ENCODE data around the gene KCNMB2. TPM values are rescaled to one million over a fixed set of nuclear protein-coding genes. Genes with fewer than 3 reads are reported as not detected.

The KCNMB2 gene
- total RNA-seq, 2 experiments from 2014 or later: not detected

DNA sequence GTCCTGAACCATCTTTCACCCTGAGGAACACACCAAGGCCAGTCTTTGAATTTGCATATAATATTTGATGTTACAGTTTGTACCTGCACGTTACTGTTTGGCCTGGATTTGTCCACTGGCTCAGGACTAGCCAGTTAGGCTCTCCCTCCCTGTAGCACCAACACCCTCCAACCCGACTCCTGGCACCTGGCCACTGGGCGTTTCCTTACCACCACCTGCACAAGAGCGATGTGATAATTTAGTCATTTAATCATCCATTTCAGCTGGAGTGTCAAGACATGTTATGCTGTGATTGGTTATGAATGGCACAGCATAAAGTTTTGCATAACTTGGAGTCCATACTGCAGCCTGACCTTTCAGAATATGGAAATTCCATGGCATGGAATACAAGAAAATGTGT is 242.4 kb downstream of the KCNMB2 start:
- Mint-ChIP-seq H3K27ac (no peak overlapping the region), H3K4me1 (no peaks in the 10 kb centered on the region), H3K27me3 (no peaks in the 10 kb centered on the region), H3K9me3 (no peaks in the 10 kb centered on the region), H3K36me3 (ENCODE audit: low read depth) (no peaks in the 10 kb centered on the region), H3K4me3 (no peak overlapping the region)
- ChIA-PET CTCF (no interaction called here), POLR2A (no interaction called here)
- no peak for DNase-seq

DNA sequence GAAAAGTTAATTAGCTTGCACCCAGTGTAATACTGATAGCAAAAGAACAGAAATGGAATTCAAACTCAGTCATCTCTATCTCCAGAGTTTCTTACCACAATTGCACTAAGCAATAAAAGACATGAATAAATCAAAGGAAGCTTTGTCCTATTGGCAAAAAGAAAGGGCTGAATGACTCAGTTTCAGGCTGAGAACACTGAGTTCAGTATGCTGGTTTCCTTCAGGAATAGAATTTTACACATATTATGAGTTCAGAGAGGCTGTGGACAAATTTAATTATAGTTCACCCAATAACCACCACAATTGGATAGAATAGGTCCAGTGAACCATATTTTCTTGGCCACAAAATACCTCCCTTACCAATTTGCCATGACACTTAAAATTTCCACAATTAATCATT is 249.7 kb downstream of the KCNMB2 start:
- no peak overlapping the region for H3K4me3 Mint-ChIP-seq
- H3K27me3 Mint-ChIP-seq: no peaks in the 10 kb centered on the region
- CTCF ChIA-PET: no interaction called here
- no peaks in the 10 kb centered on the region for H3K9me3 Mint-ChIP-seq
- H3K27ac Mint-ChIP-seq: no peak overlapping the region
- no peaks in the 10 kb centered on the region for H3K4me1 Mint-ChIP-seq
- POLR2A ChIA-PET: no interaction called here
- no peak for DNase-seq
- H3K36me3 Mint-ChIP-seq (ENCODE audit: low read depth): no peaks in the 10 kb centered on the region

DNA sequence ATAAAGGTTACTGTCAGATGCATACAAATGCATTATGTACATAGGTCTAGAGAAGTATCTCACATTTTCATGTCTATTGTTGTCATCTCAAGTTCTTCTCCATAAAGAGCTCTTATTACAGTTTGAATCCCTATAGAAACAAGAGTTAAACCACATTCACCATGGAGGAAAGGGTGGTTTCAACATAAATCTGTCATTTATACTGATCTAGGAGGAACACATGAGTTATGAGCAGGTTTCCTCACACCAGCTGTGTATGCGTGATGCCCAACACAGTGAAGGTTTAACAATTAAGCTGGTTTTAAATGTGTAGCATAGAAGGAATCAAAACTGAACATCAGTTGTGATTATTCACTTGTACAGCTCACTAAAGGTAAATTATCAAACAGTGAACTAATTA is 251.7 kb downstream of the KCNMB2 start:
- no peaks in the 10 kb centered on the region for H3K27me3 Mint-ChIP-seq
- no peak overlapping the region for H3K4me3 Mint-ChIP-seq
- no peaks in the 10 kb centered on the region for H3K4me1 Mint-ChIP-seq
- no peak overlapping the region for H3K27ac Mint-ChIP-seq
- H3K36me3 Mint-ChIP-seq (ENCODE audit: low read depth): no peaks in the 10 kb centered on the region
- CTCF ChIA-PET: no interaction called here
- POLR2A ChIA-PET: no interaction called here
- DNase-seq: no peak
- H3K9me3 Mint-ChIP-seq: peaks cover 1% of the 10 kb centered on the region

DNA sequence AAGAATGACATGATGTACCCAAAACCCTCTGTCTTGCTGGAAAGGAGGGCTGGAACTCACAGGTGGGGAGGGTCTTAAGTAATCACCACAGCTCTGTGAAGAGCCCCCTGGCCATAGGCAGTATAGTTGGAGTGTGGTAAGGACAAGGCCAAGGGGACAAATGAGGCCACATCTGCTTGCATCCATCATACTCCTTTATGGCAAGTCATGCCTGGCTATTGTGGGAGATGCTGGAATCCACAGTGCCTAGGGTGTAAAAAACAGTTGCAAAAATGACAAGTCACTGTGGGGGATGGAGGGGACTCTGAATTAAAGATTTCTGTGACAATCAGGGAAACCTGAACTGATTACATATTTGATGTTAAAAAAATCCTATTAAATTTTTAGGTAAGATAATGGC is 258.5 kb downstream of the KCNMB2 start:
- no peaks in the 10 kb centered on the region for H3K4me1 Mint-ChIP-seq
- POLR2A ChIA-PET: no interaction called here
- no peak overlapping the region for H3K27ac Mint-ChIP-seq
- CTCF ChIA-PET: no interaction called here
- no peak for DNase-seq
- H3K27me3 Mint-ChIP-seq: no peaks in the 10 kb centered on the region
- peaks cover 1% of the 10 kb centered on the region for H3K9me3 Mint-ChIP-seq
- H3K36me3 Mint-ChIP-seq (ENCODE audit: low read depth): no peaks in the 10 kb centered on the region
- H3K4me3 Mint-ChIP-seq: no peak overlapping the region

DNA sequence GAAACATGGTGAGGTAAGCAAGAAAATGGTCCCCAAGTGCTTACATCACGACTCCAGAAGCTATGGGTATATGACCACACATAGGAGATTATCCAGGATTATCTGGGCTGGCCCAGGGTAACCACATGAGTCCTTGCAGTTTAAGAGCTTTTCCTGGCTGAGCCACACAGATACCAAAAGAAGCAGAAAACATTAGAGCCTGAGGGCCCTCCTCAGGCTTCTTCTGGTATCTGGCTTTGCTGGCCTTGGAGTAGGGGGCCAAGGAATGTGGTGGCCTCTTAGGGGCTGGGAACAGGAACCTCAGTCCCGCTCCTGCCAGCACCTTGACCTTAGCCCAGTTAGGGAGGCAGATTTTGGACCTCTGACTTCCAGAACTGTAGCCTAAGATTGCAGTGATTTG is 259.1 kb downstream of the KCNMB2 start:
- CTCF ChIA-PET: no interaction called here
- Mint-ChIP-seq H3K27ac (no peak overlapping the region), H3K4me3 (no peak overlapping the region), H3K36me3 (ENCODE audit: low read depth) (no peaks in the 10 kb centered on the region), H3K27me3 (no peaks in the 10 kb centered on the region), H3K4me1 (no peaks in the 10 kb centered on the region), H3K9me3 (peaks cover 1% of the 10 kb centered on the region)
- POLR2A ChIA-PET: no interaction called here
- DNase-seq: no peak

DNA sequence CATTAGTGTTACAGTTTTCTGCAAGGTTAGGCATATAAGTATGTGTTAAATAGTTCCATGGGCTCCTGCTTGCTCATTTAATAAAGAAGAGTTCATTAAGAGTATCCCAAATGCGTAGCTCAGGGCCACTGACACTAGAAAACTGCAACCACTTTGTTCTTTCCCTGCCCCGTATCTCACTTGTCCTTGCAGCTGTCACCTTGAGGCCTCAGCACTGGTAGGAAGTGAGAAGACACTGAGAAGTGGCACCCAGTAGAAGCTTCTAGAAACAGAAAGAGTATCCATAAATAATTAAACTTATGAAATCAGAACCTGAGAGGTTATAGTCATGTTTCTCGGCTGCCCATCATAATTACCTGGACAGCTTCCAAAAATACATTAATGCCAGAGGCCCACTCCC is 266.0 kb downstream of the KCNMB2 start:
- Mint-ChIP-seq H3K36me3 (ENCODE audit: low read depth) (no peaks in the 10 kb centered on the region), H3K27ac (no peak overlapping the region), H3K9me3 (no peaks in the 10 kb centered on the region), H3K27me3 (no peaks in the 10 kb centered on the region), H3K4me1 (no peaks in the 10 kb centered on the region), H3K4me3 (no peak overlapping the region)
- ChIA-PET CTCF (no interaction called here), POLR2A (no interaction called here)
- DNase-seq: no peak

DNA sequence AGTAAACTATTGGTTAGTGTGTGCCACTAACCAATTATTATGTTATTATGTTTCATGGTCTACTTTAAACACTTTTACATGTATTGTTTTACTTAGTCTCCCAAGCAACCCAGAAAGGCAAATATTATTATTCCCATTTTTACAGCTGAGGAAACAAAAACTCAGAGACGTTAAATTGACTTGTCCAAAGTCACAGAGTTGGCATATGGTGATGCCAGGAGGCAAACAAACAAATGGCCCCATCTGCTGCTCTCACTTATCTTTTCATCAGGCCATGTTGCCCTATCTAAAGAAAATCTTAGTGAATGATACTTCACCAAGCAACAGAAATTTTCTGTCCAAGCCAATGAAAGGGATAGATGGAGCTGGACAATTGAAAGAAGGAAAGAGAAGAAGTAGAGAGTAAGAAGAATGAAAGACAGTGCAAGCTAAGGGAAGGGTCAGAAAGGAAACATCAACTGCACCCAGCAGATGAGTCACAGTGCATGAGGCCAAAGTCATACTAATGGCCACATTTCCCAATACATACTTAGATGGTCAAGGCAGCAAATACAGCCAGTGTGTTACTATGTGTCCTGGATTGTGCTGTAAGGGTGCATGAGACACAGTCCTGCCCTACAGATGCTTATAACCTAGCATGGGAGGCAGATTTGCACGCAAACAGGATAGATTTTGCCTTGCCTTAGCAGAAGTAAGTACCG is 266.9 kb downstream of the KCNMB2 start:
- POLR2A ChIA-PET: no interaction called here
- Mint-ChIP-seq H3K4me1 (no peaks in the 10 kb centered on the region), H3K9me3 (no peaks in the 10 kb centered on the region)

DNA sequence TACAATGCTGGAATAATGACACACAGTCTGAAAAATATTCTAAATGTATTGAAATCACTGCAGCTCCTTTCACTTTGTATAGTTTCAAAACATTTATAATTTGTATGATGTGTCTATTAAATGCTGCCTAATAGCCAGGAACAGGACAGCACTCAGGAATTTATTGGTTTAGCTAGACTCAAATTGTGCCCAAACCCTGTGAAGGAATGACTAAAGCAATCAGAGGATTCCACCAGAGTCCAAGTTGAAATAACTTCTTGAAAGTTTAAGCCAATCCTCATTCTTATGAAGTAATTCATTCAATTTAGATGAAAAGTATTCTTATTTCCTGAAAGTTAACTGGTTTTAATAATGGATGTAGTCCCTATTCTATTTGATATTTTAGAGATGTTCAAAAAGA is 268.4 kb downstream of the KCNMB2 start:
- Mint-ChIP-seq H3K9me3 (no peaks in the 10 kb centered on the region), H3K27ac (no peak overlapping the region), H3K4me3 (no peak overlapping the region), H3K4me1 (no peaks in the 10 kb centered on the region), H3K36me3 (ENCODE audit: low read depth) (no peaks in the 10 kb centered on the region), H3K27me3 (no peaks in the 10 kb centered on the region)
- DNase-seq: no peak
- CTCF ChIA-PET: no interaction called here
- POLR2A ChIA-PET: no interaction called here

More for the DNA sequence above, 266.9 kb downstream of the KCNMB2 start:
- H3K4me3 Mint-ChIP-seq: no peak overlapping the region
- CTCF ChIA-PET: no interaction called here
- H3K36me3 Mint-ChIP-seq (ENCODE audit: low read depth): no peaks in the 10 kb centered on the region
- H3K27ac Mint-ChIP-seq: no peak overlapping the region
- DNase-seq: no peak
- no peaks in the 10 kb centered on the region for H3K27me3 Mint-ChIP-seq

DNA sequence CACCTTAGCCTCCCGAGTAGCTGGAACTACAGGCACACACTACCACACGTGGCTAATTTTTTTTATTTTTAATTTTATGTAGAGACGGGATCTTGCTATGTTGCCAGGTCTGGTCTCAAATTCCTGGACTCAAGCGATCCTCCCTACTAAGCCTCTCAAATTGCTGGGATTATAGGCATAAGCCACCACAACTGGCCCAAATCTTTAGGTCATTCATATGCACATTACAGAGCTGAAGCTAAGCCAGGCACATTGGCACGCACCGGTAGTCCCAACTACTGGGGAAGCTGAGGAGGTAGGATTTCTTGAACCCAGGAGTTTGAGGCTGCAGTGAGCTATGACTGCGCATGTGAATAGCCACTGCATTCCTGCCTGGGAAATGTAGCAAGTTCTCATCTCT is 269.5 kb downstream of the KCNMB2 start:
- Mint-ChIP-seq H3K4me1 (no peaks in the 10 kb centered on the region), H3K36me3 (ENCODE audit: low read depth) (no peaks in the 10 kb centered on the region), H3K9me3 (no peaks in the 10 kb centered on the region), H3K27ac (no peak overlapping the region), H3K27me3 (no peaks in the 10 kb centered on the region), H3K4me3 (no peak overlapping the region)
- no peak for DNase-seq
- POLR2A ChIA-PET: no interaction called here
- CTCF ChIA-PET: no interaction called here

DNA sequence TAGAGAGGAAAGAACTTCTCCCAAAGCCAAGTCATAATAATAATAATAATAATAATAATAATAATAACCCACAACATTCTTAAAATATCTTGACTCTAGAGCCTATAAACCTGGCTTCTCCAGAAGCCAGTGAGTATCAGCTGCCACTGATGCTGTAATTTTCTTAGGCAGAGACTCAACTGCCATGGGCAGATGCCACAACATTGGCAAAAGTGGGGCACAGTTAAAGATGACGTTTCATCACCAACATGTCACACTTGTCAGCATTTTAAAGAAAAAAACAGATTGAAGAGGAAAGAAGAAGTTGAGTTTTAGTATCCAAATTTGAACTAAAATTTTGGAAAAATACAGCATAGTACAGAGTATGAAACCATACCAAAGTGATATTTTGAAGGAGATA is 270.4 kb downstream of the KCNMB2 start:
- Mint-ChIP-seq H3K27ac (no peak overlapping the region), H3K4me1 (no peaks in the 10 kb centered on the region), H3K36me3 (ENCODE audit: low read depth) (no peaks in the 10 kb centered on the region), H3K4me3 (no peak overlapping the region), H3K9me3 (no peaks in the 10 kb centered on the region), H3K27me3 (no peaks in the 10 kb centered on the region)
- DNase-seq: no peak
- ChIA-PET CTCF (interaction anchor here (1.2 kb wide), 1 partner anchor 20 kb away, joined by 3 read pairs; no protein-coding TSS in a partner anchor), POLR2A (no interaction called here)

DNA sequence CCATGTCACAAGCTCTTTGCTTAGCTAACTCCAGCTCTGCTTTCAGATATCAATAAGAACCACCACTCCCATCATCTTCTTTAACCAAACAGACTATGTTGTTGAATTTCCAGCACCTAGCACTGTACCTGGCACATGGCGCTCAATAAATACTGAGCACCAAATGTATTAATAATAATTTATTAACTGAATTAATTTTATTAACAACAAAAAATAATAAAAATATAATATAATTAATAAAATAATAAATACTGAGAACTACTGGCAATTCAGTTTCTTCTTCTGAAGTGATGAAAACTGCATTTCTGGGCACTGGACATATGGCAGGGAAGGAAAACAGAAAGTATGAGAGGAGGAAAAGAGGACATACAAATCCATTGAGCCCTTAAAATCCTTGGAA is 271.5 kb downstream of the KCNMB2 start:
- Mint-ChIP-seq H3K9me3 (no peaks in the 10 kb centered on the region), H3K27ac (no peak overlapping the region), H3K36me3 (ENCODE audit: low read depth) (no peaks in the 10 kb centered on the region), H3K4me1 (no peaks in the 10 kb centered on the region), H3K27me3 (no peaks in the 10 kb centered on the region), H3K4me3 (no peak overlapping the region)
- ChIA-PET CTCF (interaction anchor here (1.2 kb wide), 1 partner anchor 21 kb away, joined by 3 read pairs; no protein-coding TSS in a partner anchor), POLR2A (no interaction called here)
- DNase-seq: no peak

DNA sequence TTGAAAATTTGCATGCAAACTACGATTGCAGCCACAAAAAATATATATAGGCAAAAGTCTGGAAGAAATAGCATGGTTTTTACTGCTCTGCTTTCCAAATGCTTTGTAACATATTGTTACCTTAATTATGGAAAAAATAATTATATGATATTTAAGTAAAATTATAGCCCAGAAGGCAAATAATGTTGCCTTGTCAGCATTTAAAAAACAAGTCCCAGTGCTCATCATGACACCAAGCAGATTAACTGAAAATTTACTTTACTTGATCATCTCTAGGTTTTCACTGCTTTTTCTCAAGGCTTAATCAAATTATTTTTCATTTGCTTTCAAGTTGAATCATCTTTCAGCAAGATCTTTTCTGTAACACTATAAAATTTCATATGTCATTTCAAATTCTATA is 272.5 kb downstream of the KCNMB2 start:
- H3K27me3 Mint-ChIP-seq: no peaks in the 10 kb centered on the region
- no peak overlapping the region for H3K4me3 Mint-ChIP-seq
- POLR2A ChIA-PET: no interaction called here
- CTCF ChIA-PET: no interaction called here
- H3K36me3 Mint-ChIP-seq (ENCODE audit: low read depth): no peaks in the 10 kb centered on the region
- H3K9me3 Mint-ChIP-seq: no peaks in the 10 kb centered on the region
- no peak for DNase-seq
- no peak overlapping the region for H3K27ac Mint-ChIP-seq
- H3K4me1 Mint-ChIP-seq: no peaks in the 10 kb centered on the region

DNA sequence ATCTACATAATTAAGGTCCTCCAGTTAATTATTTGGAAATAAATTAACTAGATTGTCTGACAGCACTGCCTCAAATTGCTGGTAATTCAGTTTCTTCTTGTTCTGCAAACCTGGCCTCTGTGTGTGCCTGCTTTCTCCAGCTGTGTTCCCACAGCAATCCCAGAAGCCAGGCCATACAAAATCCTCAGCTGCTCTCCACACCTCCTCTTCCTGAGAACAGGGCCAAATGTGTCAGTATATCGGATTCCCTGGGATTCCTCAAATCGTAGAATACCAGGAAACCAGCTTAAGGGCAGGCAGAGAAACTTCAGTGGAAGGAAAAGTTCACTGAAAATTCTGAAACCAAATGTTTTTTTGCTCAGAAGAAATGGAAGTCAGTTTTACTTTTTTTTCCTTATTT is 273.9 kb downstream of the KCNMB2 start:
- Mint-ChIP-seq H3K9me3 (no peaks in the 10 kb centered on the region), H3K27ac (no peak overlapping the region), H3K4me1 (no peaks in the 10 kb centered on the region), H3K27me3 (no peaks in the 10 kb centered on the region), H3K36me3 (ENCODE audit: low read depth) (no peaks in the 10 kb centered on the region), H3K4me3 (no peak overlapping the region)
- ChIA-PET CTCF (interaction anchor here (0.6 kb wide), 1 partner anchor 24 kb away, joined by 3 read pairs; no protein-coding TSS in a partner anchor), POLR2A (no interaction called here)
- no peak for DNase-seq

DNA sequence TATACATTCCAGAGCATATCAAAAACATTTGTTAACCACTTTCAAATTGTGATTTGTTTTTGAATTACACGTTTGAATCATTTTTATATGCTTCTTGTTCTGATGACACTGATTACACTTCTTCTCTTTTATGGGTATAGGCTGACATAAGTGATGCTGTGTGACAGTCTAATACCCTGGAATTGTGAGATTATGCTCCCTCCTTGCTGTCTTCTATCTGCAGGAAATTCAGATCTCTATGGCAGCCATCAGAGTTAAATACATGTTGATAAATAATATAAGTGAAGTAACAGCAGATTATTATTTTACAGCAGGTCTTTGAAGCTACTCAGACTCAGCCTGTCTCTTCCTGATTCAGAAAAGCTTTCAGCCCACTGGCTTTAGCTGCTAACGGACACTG is 286.5 kb downstream of the KCNMB2 start:
- POLR2A ChIA-PET: no interaction called here
- CTCF ChIA-PET: interaction anchor here (0.6 kb wide), 1 partner anchor 79 kb away, joined by 4 read pairs; no protein-coding TSS in a partner anchor
- H3K27me3 Mint-ChIP-seq: no peaks in the 10 kb centered on the region
- H3K9me3 Mint-ChIP-seq: no peaks in the 10 kb centered on the region
- DNase-seq: no peak
- H3K36me3 Mint-ChIP-seq (ENCODE audit: low read depth): no peaks in the 10 kb centered on the region
- no peak overlapping the region for H3K27ac Mint-ChIP-seq
- H3K4me3 Mint-ChIP-seq: no peak overlapping the region
- peaks cover 2% of the 10 kb centered on the region for H3K4me1 Mint-ChIP-seq

All from activated CD4-positive, alpha-beta T cell treated with anti-CD3 and anti-CD28 coated beads, Interleukin-2, amount 10 ng/mL, durations not matched to agents 7 days and 5 days (primary cell).